ENCODE data around the gene CDH4.

DNA sequence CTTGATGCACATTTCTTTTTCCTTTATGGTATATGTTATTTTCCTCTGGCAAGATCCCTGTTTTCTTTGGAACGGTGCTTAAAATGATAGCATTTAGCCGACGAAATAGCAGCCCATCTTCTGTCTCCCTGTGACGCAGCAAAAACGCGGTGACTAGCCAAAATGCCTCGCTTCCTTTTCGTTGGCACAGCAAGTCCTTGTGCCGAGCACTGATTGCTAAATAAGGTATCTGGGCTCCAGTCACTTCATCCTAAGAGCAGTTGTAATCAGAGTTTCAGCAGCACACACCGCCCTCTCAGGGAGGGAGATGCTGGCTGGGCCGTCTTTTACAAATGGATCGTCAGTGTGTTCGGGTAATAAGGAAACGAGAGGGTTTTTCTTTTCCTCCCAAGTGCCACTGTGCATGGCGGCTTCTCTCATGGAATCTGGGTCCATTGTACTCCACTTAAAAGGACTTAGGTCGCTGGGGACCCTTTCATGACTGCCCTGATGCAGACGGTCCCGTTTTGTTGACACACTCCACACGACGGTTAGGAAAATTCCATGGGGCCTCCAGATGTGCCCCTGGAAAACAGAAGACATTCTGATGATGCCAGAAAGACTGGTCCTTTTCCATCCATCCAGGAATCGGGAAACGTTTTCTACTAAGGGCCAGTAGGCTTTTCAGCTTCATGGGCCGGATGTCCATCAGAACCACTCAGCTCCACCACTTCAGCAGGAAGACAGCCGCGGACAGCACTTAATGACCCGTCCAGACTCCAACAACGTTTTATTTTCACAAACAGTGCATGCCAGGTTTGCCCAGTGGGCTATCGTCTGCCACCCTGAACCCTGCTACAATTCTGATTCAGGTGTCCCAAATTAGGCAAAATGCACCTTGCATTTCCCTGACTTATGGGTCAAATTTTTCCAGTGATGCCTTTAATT lies 185.5 kb downstream of the CDH4 start:
- TF ChIP-seq CTCF (IDR thresholded peaks at IDR 0.05; ENCODE audit: borderline replicate concordance, extremely low read depth, low read length, poor library complexity, severe bottlenecking) = no peak
- no peak for TF ChIP-seq EZH2 (IDR thresholded peaks at IDR 0.05; ENCODE audit: borderline replicate concordance, low read depth, low read length, severe bottlenecking)
